A673 (cell line): ENCODE measurements around the gene LSM3. TPM values are rescaled to one million over a fixed set of nuclear protein-coding genes. Genes with fewer than 3 reads are reported as not detected.

Source experiments
- BruUV-seq: library from RNA; stranded (reverse); fragments of 400-500 nt; replicated peaks from 2 replicates; lab custom pipeline; 2021; lab: Mats Ljungman, UMichigan
- CTCF ChIA-PET: fragments of 300-600 bp; sonication (Branson Sonifier 250); formaldehyde crosslinking; loops from one replicate; lab custom pipeline; 2022; ENCODE audit warnings: antibody characterized with exemption; lab: Charles Lee
- POLR2A ChIA-PET: fragments of 300-600 bp; sonication (Branson Sonifier 250); formaldehyde crosslinking; loops from one replicate; lab custom pipeline; 2022; ENCODE audit warnings: antibody characterized with exemption; ENCODE audit not compliant: low non-redundant PET; lab: Charles Lee
- DNase-seq: peaks from one replicate; pipeline ENCODE4 v3.0.0-alpha.2; 2015; ENCODE audit warnings: low spot score
- H3K27ac ChIP-seq: fragments of 200-600 bp; sonication (generic); 2 replicates; pipeline ENCODE4 v1.5.1; 2016; ENCODE audit warnings: mixed run types, low read depth, mild to moderate bottlenecking, mixed read lengths, antibody characterized with exemption, low read length; ENCODE audit not compliant: poor library complexity, severe bottlenecking
- H3K27me3 ChIP-seq: fragments of 200-600 bp; sonication (generic); replicated peaks from 2 replicates; pipeline ENCODE4 v1.6.1; 2017; ENCODE audit warnings: mixed run types, low read depth, mild to moderate bottlenecking, mixed read lengths, antibody characterized with exemption, low read length; ENCODE audit not compliant: insufficient read depth, poor library complexity
- H3K36me3 ChIP-seq: fragments of 200-600 bp; sonication (generic); 2 replicates; pipeline ENCODE4 v1.6.1; 2016; ENCODE audit warnings: mixed run types, mild to moderate bottlenecking, mixed read lengths, antibody characterized with exemption, low read length; ENCODE audit not compliant: insufficient read depth, poor library complexity, severe bottlenecking
- H3K4me1 ChIP-seq: fragments of 200-600 bp; sonication (generic); 2 replicates; pipeline ENCODE4 v1.6.1; 2017; ENCODE audit warnings: mixed run types, mild to moderate bottlenecking, mixed read lengths, antibody characterized with exemption, low read length; ENCODE audit not compliant: insufficient read depth, poor library complexity, severe bottlenecking
- H3K4me3 ChIP-seq: fragments of 200-600 bp; sonication (generic); 2 replicates; pipeline ENCODE4 v1.5.1; 2016; ENCODE audit warnings: low read depth, mixed run types, mild to moderate bottlenecking, mixed read lengths, low read length; ENCODE audit not compliant: poor library complexity, severe bottlenecking
- H3K9me3 ChIP-seq: fragments of 200-600 bp; sonication (generic); 2 replicates; pipeline ENCODE4 v1.6.1; 2016; ENCODE audit warnings: mixed run types, low read depth, mild to moderate bottlenecking, mixed read lengths, antibody characterized with exemption, low read length; ENCODE audit not compliant: poor library complexity, severe bottlenecking
- EZH2 ChIP-seq: fragments of 200-600 bp; sonication (generic); IDR thresholded peaks from 2 replicates; pipeline ENCODE4 v1.6.1; 2017; ENCODE audit warnings: borderline replicate concordance, low read depth, mild to moderate bottlenecking, mixed read lengths, antibody characterized with exemption, low read length; ENCODE audit not compliant: poor library complexity, severe bottlenecking
- intact Hi-C: fragments of 100-400 bp; cut with micrococcal nuclease; formaldehyde crosslinking; loops from one replicate; pipeline ENCODE4 v1.10.0; 2022; ENCODE audit not compliant: unreplicated experiment
- total RNA-seq: library from RNA; stranded (reverse); gene quantifications from 2 replicates; pipeline ENCODE4 v1.2.3, GENCODE V29; 2021
- TF ChIP-seq, protein P1 (sequence below): fragments of 300-800, 200-600 bp; sonication (generic); conservative IDR thresholded peaks from 2 replicates; pipeline ENCODE4 v1.5.1; 2017; ENCODE audit warnings: low read depth, mild to moderate bottlenecking, antibody characterized with exemption, low read length, moderate library complexity, mixed read lengths

Gene LSM3
- total RNA-seq, 1 experiment from 2014 or later, result 29.4 TPM

DNA sequence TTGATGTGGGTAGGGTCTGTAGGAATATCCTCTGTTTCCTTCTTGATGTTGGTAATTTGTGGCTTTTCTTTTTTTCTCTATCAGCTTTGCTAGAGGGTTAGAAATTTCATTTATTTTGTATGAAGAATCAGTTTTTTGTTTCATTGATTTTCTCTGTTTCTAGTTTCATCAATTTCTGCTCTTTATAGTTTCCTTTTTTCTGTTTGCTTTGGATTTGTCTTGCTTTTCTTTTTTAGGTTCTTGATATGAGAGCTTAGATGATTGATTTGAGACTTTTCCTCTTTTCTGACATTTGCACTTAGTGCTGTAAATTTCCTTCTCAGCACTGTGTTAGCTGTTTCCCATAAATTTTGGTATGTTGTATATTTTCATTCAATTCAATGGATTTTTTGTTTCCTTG, 61.3 kb downstream of the LSM3 start:
- BruUV-seq, result no TSS peak
- DNase-seq, result no peak
- ChIA-PET CTCF (no interaction called here), POLR2A (no interaction called here)
- Histone ChIP-seq H3K27ac (no peak overlapping the region), H3K9me3 (no peaks in the 10 kb centered on the region), H3K36me3 (no peaks in the 10 kb centered on the region), H3K4me1 (no peaks in the 10 kb centered on the region), H3K27me3 (peaks cover 13% of the 10 kb centered on the region), H3K4me3 (no peak overlapping the region)
- no peak for TF ChIP-seq EZH2
- intact Hi-C loops, result no loop called here

DNA sequence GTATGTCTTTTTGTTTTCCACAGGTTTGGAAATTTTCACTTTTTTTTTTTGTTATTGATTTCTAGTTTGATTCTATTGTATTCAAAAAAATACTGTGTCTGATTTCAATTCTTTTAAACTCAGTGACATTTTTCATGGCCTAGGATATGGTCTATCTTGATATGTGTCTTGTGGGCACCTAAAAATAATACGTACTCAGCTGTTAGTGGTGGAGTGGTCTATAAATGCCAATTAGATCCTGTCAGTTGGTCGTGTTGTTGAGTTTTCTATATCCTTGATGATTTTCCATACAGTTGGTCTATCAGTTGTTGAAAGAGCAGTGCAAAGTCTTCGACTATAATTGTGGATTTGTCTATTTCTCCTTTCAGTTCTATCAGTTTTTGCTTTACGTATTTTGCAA, 61.7 kb downstream of the LSM3 start:
- TF ChIP-seq, protein P1, sequence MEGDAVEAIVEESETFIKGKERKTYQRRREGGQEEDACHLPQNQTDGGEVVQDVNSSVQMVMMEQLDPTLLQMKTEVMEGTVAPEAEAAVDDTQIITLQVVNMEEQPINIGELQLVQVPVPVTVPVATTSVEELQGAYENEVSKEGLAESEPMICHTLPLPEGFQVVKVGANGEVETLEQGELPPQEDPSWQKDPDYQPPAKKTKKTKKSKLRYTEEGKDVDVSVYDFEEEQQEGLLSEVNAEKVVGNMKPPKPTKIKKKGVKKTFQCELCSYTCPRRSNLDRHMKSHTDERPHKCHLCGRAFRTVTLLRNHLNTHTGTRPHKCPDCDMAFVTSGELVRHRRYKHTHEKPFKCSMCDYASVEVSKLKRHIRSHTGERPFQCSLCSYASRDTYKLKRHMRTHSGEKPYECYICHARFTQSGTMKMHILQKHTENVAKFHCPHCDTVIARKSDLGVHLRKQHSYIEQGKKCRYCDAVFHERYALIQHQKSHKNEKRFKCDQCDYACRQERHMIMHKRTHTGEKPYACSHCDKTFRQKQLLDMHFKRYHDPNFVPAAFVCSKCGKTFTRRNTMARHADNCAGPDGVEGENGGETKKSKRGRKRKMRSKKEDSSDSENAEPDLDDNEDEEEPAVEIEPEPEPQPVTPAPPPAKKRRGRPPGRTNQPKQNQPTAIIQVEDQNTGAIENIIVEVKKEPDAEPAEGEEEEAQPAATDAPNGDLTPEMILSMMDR, result no peak
- TF ChIP-seq EZH2, result no peak
- Histone ChIP-seq H3K27me3 (peaks cover 13% of the 10 kb centered on the region), H3K9me3 (no peaks in the 10 kb centered on the region), H3K4me1 (no peaks in the 10 kb centered on the region), H3K36me3 (no peaks in the 10 kb centered on the region), H3K4me3 (no peak overlapping the region), H3K27ac (no peak overlapping the region)
- intact Hi-C loops, result no loop called here
- ChIA-PET POLR2A (no interaction called here), CTCF (no interaction called here)
- BruUV-seq, result no TSS peak
- DNase-seq, result no peak

DNA sequence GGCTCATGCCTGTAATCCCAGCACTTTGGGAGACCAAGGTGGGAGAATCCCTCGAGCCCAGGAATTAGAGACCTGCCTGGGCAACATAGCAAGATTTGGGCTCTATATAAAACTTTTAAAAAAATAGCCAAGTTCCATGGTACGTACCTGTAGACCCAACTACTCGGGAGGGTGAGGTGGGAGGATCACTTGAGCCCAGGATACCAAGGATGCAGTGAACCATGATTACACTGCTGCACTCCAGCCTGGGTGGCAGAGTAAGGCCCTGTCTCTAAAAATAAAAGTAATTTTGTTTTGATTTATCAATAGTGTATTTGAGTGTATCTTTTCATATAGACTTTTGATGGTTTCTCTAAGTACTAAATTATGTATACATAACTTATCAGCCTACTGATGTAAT, 63.1 kb downstream of the LSM3 start:
- no peak overlapping the region for H3K27ac ChIP-seq
- H3K9me3 ChIP-seq, result no peaks in the 10 kb centered on the region
- H3K36me3 ChIP-seq, result no peaks in the 10 kb centered on the region
- H3K4me1 ChIP-seq, result no peaks in the 10 kb centered on the region
- DNase-seq, result no peak
- peaks cover 13% of the 10 kb centered on the region for H3K27me3 ChIP-seq
- TF ChIP-seq, protein P1, result no peak
- no peak for TF ChIP-seq EZH2
- intact Hi-C loops, result no loop called here
- ChIA-PET CTCF (no interaction called here), POLR2A (no interaction called here)
- no TSS peak for BruUV-seq
- H3K4me3 ChIP-seq, result no peak overlapping the region
